Stimulated activated CD4-positive, alpha-beta T cell treated with anti-CD3 and anti-CD28 coated beads, Interleukin-2, amount 100 ng/mL, for 4 hours (primary cell): ENCODE measurements around the gene CCT5.

Source experiments
- DNase-seq: peaks from one replicate; pipeline ENCODE4 v3.0.0-alpha.2; 2020; ENCODE audit warnings: low read depth

The CCT5 gene

GRCh38 chr5:10249948-10250805 is at the start of gene CCT5:
Gene CCT5 (plus strand): TSS chr5:10250280. CDS start chr5:10250341, 61 bp downstream.
- DNase-seq = peak; percentile 87

- DNase-seq = no peak
Observed at GRCh38 chr5:10201223-10201868, 48.7 kb upstream of the CCT5 start.

GRCh38 chr5:10202089-10202910 is 47.8 kb upstream of the CCT5 start:
- no peak for DNase-seq

- DNase-seq = no peak
Observed at GRCh38 chr5:10209004-10209403, 41.1 kb upstream of the CCT5 start.

GRCh38 chr5:10213316-10213715 is 36.8 kb upstream of the CCT5 start:
- no peak for DNase-seq

- no peak for DNase-seq
Observed at GRCh38 chr5:10214041-10214440, 36.0 kb upstream of the CCT5 start.

GRCh38 chr5:10215366-10215765 is 34.7 kb upstream of the CCT5 start:
- DNase-seq = no peak

GRCh38 chr5:10216107-10216506 is 34.0 kb upstream of the CCT5 start:
- DNase-seq = no peak

GRCh38 chr5:10218658-10219057 is 31.4 kb upstream of the CCT5 start:
- DNase-seq = no peak

GRCh38 chr5:10219068-10219467 is 31.0 kb upstream of the CCT5 start:
- DNase-seq = no peak

- no peak for DNase-seq
Observed at GRCh38 chr5:10220248-10220647, 29.8 kb upstream of the CCT5 start.

- DNase-seq = no peak
Observed at GRCh38 chr5:10222326-10222725, 27.8 kb upstream of the CCT5 start.

GRCh38 chr5:10227379-10227778 is 22.7 kb upstream of the CCT5 start:
- no peak for DNase-seq

GRCh38 chr5:10228288-10228687 is 21.8 kb upstream of the CCT5 start:
- no peak for DNase-seq

- DNase-seq = no peak
Observed at GRCh38 chr5:10229306-10230048, 20.6 kb upstream of the CCT5 start.

GRCh38 chr5:10232386-10232785 is 17.7 kb upstream of the CCT5 start:
- DNase-seq = no peak

GRCh38 chr5:10233011-10233410 is 17.1 kb upstream of the CCT5 start:
- no peak for DNase-seq

GRCh38 chr5:10233505-10233904 is 16.6 kb upstream of the CCT5 start:
- DNase-seq = no peak

- no peak for DNase-seq
Observed at GRCh38 chr5:10235350-10235749, 14.7 kb upstream of the CCT5 start.

GRCh38 chr5:10243660-10244240 is 6.3 kb upstream of the CCT5 start:
- DNase-seq = no peak

- no peak for DNase-seq
Observed at GRCh38 chr5:10244342-10244944, 5.6 kb upstream of the CCT5 start.
